Aorta (tissue), 5 donors: Measurements from ENCODE around the gene TSPEAR. TPM values are rescaled to one million over a fixed set of nuclear protein-coding genes. Genes with fewer than 3 reads are reported as not detected.
"Not testable (repeated sequence)": the region's sequence is repeated elsewhere in the genome, so short reads cannot be mapped to it uniquely, and the experiment has no call there.

Source experiments
- ATAC-seq: fragments of 200-7000 bp; cut with Tn5 transposase; one replicate; pipeline ENCODE4 v1.9.1; 2022; ENCODE audit warnings: moderate library complexity; ENCODE audit not compliant: low FRiP score
- DNase-seq, 2 donors: peaks; one replicate each; pipeline ENCODE4 v3.0.0-alpha.2; 2020
- H3K27ac ChIP-seq, 2 donors: one replicate each; pipeline ENCODE4 v1.5.1; 2013; ENCODE audit warnings: low read length in 2 of 2, mild to moderate bottlenecking in 2 of 2, moderate library complexity in 2 of 2, control low read depth in 1 of 2, inconsistent platforms in 1 of 2, low read depth in 1 of 2
- H3K27me3 ChIP-seq, 2 donors: one replicate each; pipeline ENCODE4 v1.6.1; 2013; ENCODE audit warnings: control low read depth in 1 of 2, low read length in 1 of 2, mild to moderate bottlenecking in 1 of 2, moderate library complexity in 1 of 2; ENCODE audit not compliant: insufficient read depth in 2 of 2, control insufficient read depth in 1 of 2
- H3K36me3 ChIP-seq, 2 donors: one replicate each; pipeline ENCODE4 v1.6.1; 2013; ENCODE audit warnings: control low read depth in 1 of 2, low read length in 1 of 2, mild to moderate bottlenecking in 1 of 2; ENCODE audit not compliant: insufficient read depth in 2 of 2, control insufficient read depth in 1 of 2
- H3K4me1 ChIP-seq, 2 donors: one replicate each; pipeline ENCODE4 v1.6.1; 2013; ENCODE audit warnings: low read length in 2 of 2, control low read depth in 1 of 2, mild to moderate bottlenecking in 1 of 2, moderate library complexity in 1 of 2; ENCODE audit not compliant: insufficient read depth in 2 of 2, control insufficient read depth in 1 of 2
- H3K4me3 ChIP-seq, 2 donors: one replicate each; pipeline ENCODE4 v1.5.1; 2013; ENCODE audit warnings: low read length in 2 of 2, control low read depth in 1 of 2, mild to moderate bottlenecking in 1 of 2
- H3K9me3 ChIP-seq: one replicate; pipeline ENCODE4 v1.6.1; 2013; ENCODE audit warnings: mild to moderate bottlenecking, low read length; ENCODE audit not compliant: control insufficient read depth
- WGBS, 2 donors: extraction: QIAGEN DNeasy Blood & Tissue Kit; methylation state at CpG; one replicate each; pipeline ENCODE4 v1.1.7; 2013; 5-methylcytosine and 5-hydroxymethylcytosine counted together
- intact Hi-C, 2 donors: fragments of 100-400 bp; cut with DNase I; formaldehyde crosslinking; loops; one replicate each; pipeline versions ENCODE4 v1.14.2 to v1.15.0; 2022
- polyA plus RNA-seq, 2 donors: library from polyadenylated mRNA; stranded (reverse); fragments of 200-250 nt; gene quantifications; one replicate each; pipeline ENCODE4 v1.2.3, GENCODE V29; 2013
- total RNA-seq, 2 donors: library from RNA; stranded (reverse); fragmentation: NEBNext Ultra II Directional; extraction: Animal tissue kit (Norgen Biotek cat#: 25700); gene quantifications; one replicate each; pipeline ENCODE4 v1.2.1, GENCODE V29; 2021
- donor health status: healthy with polysubstance abuse.
- donor health status: Bipolar disorder and iron deficiency.
- donor health status: DM: no; HTN: no; CAD: no.
- donor health status: DM: no; HTN: no; CAD: no.
- donor health status: DM: yes; HTN: yes; CAD: no.

TSPEAR gene
- total and polyA plus RNA-seq, 4 donors, result not detected

- Histone ChIP-seq H3K27ac (no peak overlapping the region), H3K4me3 (no peak overlapping the region), H3K36me3 (no peaks in the 10 kb centered on the region), H3K9me3 (peaks cover 6% of the 10 kb centered on the region), H3K4me1 (no peaks in the 10 kb centered on the region), H3K27me3 (no peaks in the 10 kb centered on the region)
- intact Hi-C loops, result no loop called here
- ATAC-seq (no peak), DNase-seq (no peak)
- WGBS, 2 donors, result 0 to 5% methylated on average over 11 of the region's 11 CpGs
Measured at GRCh38 chr21:44583089-44583799, 128.1 kb downstream of the TSPEAR start.

DNA sequence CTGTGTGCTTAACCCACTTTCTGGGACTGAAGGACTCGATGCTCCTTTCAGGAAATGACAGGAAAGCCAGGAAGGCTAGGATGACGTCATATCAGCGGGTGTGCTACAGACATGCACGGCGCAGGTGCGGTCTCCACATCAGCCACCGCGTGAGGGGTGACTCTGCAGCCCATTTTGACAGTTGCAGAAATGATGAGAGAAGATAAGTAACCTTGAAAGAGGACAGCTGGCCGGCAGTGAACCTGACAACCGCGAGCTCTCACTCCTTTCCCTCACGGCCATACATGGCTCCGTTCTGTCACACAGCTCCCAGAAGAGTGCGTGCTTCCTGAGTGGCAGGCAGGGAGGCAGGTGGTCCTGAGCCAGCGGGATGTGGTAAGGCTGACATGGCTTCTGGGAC, 129.3 kb downstream of the TSPEAR start:
- Histone ChIP-seq H3K9me3 (peaks cover 9% of the 10 kb centered on the region), H3K4me3 (no peak overlapping the region), H3K27ac (no peak overlapping the region), H3K27me3 (no peaks in the 10 kb centered on the region), H3K36me3 (no peaks in the 10 kb centered on the region), H3K4me1 (no peaks in the 10 kb centered on the region)
- ATAC-seq, result no peak
- DNase-seq, result no peak
- intact Hi-C loops, result no loop called here
- 80 to 85% methylated on average over 15 of the region's 15 CpGs for WGBS, 2 donors

DNA sequence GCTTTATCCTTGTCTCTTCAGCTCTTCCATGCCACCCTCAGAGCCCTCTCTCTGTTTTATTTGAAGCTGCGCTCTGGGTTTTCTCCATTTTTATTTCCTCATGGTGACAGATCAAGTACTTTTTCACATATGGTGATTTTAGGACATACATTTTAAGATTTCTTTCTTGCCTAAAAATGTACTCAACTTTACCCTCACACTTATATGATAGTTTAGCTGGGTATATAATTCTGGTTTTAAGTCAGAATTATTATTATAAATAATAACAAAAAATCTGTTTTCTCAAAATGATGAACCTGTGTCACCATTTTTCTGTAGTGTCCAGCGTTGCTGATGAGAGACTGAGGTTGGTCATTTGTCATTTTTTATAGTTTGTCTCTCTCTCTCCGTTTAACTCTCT, 130.2 kb downstream of the TSPEAR start:
- no peak overlapping the region for H3K4me3 ChIP-seq
- no peak for DNase-seq
- no peak overlapping the region for H3K27ac ChIP-seq
- peaks cover 9% of the 10 kb centered on the region for H3K9me3 ChIP-seq
- no peak for ATAC-seq
- H3K4me1 ChIP-seq, result no peaks in the 10 kb centered on the region
- intact Hi-C loops, result no loop called here
- 95 to 96% methylated on average over 3 of the region's 3 CpGs for WGBS, 2 donors
- no peaks in the 10 kb centered on the region for H3K36me3 ChIP-seq
- no peaks in the 10 kb centered on the region for H3K27me3 ChIP-seq

- DNase-seq, result peak in 1 of 2 donors; percentile 50
- H3K4me1 ChIP-seq, H3K27ac ChIP-seq, H3K4me3 ChIP-seq, H3K27me3 ChIP-seq, H3K36me3 ChIP-seq, H3K9me3 ChIP-seq, intact Hi-C loops, ATAC-seq: not testable (repeated sequence)
- WGBS, 2 donors, result 31 to 45% methylated on average over 17 to 19 of the region's 19 CpGs
Measured at GRCh38 chr21:44580231-44580821, 131.0 kb downstream of the TSPEAR start, which contains the start of gene KRTAP10-5. Gene KRTAP10-5, minus strand, starts transcription at chr21:44580604. Its CDS starts 26 bp downstream, at chr21:44580578.

DNA sequence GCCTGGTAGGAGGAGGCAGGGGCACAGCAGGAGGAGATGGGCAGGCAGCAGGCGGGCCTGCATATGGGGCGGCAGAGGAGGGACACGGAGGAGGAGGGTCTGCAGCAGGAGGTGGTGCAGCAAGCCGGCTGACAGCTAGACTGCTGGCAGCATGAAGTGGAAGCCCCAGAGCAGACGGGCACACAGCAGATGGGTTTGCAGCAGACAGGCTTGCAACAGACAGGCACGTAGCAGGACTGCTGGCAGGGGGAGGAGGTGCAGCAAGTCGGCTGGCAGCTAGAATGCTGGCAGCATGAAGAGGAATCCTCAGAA, 131.6 kb downstream of the TSPEAR start:
- H3K27ac ChIP-seq, result no peak overlapping the region
- no peak overlapping the region for H3K4me3 ChIP-seq
- 73 to 74% methylated on average over 6 to 7 of the region's 7 CpGs for WGBS, 2 donors
- intact Hi-C loops, result no loop called here
- ATAC-seq (no peak), DNase-seq (no peak)
- H3K36me3 ChIP-seq, result no peaks in the 10 kb centered on the region
- no peaks in the 10 kb centered on the region for H3K27me3 ChIP-seq
- H3K9me3 ChIP-seq, result peaks cover 7% of the 10 kb centered on the region
- no peaks in the 10 kb centered on the region for H3K4me1 ChIP-seq

GRCh38 chr21:44579056-44579832, 132.1 kb downstream of the TSPEAR start:
- DNase-seq, result peak in 1 of 2 donors; percentile 60
- ATAC-seq, result peak; percentile 33
- intact Hi-C loops, result no loop called here
- no peak overlapping the region for H3K27ac ChIP-seq
- H3K27me3 ChIP-seq, result no peaks in the 10 kb centered on the region
- H3K4me3 ChIP-seq, result no peak overlapping the region
- H3K36me3 ChIP-seq, result no peaks in the 10 kb centered on the region
- H3K4me1 ChIP-seq, result no peaks in the 10 kb centered on the region
- WGBS, 2 donors, result 77 to 85% methylated on average over 15 to 22 of the region's 22 CpGs
- H3K9me3 ChIP-seq, result peaks cover 7% of the 10 kb centered on the region

- no peaks in the 10 kb centered on the region for H3K27me3 ChIP-seq
- no peak overlapping the region for H3K4me3 ChIP-seq
- H3K4me1 ChIP-seq, result no peaks in the 10 kb centered on the region
- H3K27ac ChIP-seq, result no peak overlapping the region
- intact Hi-C loops, result no loop called here
- ATAC-seq (peak; percentile 24), DNase-seq (peak in 1 of 2 donors; percentile 64)
- peaks cover 7% of the 10 kb centered on the region for H3K9me3 ChIP-seq
- no peaks in the 10 kb centered on the region for H3K36me3 ChIP-seq
- WGBS, 2 donors, result 95 to 97% methylated on average over 17 of the region's 17 CpGs
Measured at GRCh38 chr21:44578371-44579055, 132.9 kb downstream of the TSPEAR start.

- DNase-seq, result peak in 1 of 2 donors; percentile 49
- Histone ChIP-seq H3K9me3 (peaks cover 5% of the 10 kb centered on the region), H3K4me1 (no peaks in the 10 kb centered on the region), H3K4me3 (no peak overlapping the region), H3K27me3 (no peaks in the 10 kb centered on the region), H3K27ac (no peak overlapping the region), H3K36me3 (no peaks in the 10 kb centered on the region)
- intact Hi-C loops, result no loop called here
- ATAC-seq, result no peak
- 80 to 85% methylated on average over 10 of the region's 10 CpGs for WGBS, 2 donors
Measured at GRCh38 chr21:44576025-44576420, 135.3 kb downstream of the TSPEAR start.
